Dorsolateral prefrontal cortex (tissue), 118 donors: ENCODE results near the gene NEU4. TPM values are rescaled to one million over a fixed set of nuclear protein-coding genes. Genes with fewer than 3 reads are reported as not detected.

Experiments used
- total RNA-seq, 120 experiments: library from RNA; stranded (reverse); gene quantifications; one replicate each; pipeline versions ENCODE4 v1.2.3 to v1.2.4, GENCODE V29; 2022

NEU4 gene
- total RNA-seq, 120 experiments from 2014 or later: 3.6 to 22.1 (median 10.4) TPM

Other genes with a start within 250 kb of the NEU4 start
- 10 to 100 TPM; 35.1 to 69.3 (median 54.0) TPM for gene THAP4, start 172.0 kb upstream of the NEU4 start, total RNA-seq
- gene ATG4B, start 171.5 kb upstream of the NEU4 start, total RNA-seq: 100 to 1,000 TPM in 104 of 120 experiments, 10 to 100 TPM in 16; 79.3 to 164 (median 118) TPM
- 10 to 100 TPM in 119 of 120 experiments, 1 to 10 TPM in 1; 9.9 to 26.6 (median 15.6) TPM for gene DTYMK, start 122.4 kb upstream of the NEU4 start, total RNA-seq
- 10 to 100 TPM; 41.5 to 97.4 (median 61.9) TPM for gene ING5, start 107.2 kb upstream of the NEU4 start, total RNA-seq
- 10 to 100 TPM; 17.2 to 49.8 (median 28.8) TPM for gene D2HGDH, start 74.6 kb upstream of the NEU4 start, total RNA-seq
- 1 to 10 TPM in 91 of 120 experiments, under 1 TPM in 27, not detected in 2; 0.42 to 4.8 (median 1.5) TPM for gene GAL3ST2, start 32.4 kb upstream of the NEU4 start, total RNA-seq
- gene PDCD1, start 49.7 kb downstream of the NEU4 start, total RNA-seq: under 1 TPM in 5 of 120 experiments, not detected in 115; 0.24 to 0.59 (median 0.50) TPM
- gene RTP5, start 60.5 kb downstream of the NEU4 start, total RNA-seq: 10 to 100 TPM in 54 of 120 experiments, 1 to 10 TPM in 66; 3.2 to 24.1 (median 9.7) TPM